ENCODE results near the gene RPL6. TPM values are rescaled to one million over a fixed set of nuclear protein-coding genes. Genes with fewer than 3 reads are reported as not detected.

The RPL6 gene
- total and polyA plus RNA-seq, 10 of the 15 experiments (the other 5 are each of a cell fraction or from before 2014, with no cell fraction given), result 801 to 3,690 (median 2,265) TPM

- TF ChIP-seq ZBTB4 (CRISPR knock-in tag; IDR thresholded peaks at IDR 0.05) (no peak), IKZF1 (conservative IDR thresholded peaks at IDR 0.05) (peak; percentile 90), BACH1 (IDR thresholded peaks at IDR 0.05; ENCODE audit: borderline replicate concordance) (0 out of 2 replicates have a peak, but pooled peaks have one; percentile 55), ZBED1 (IDR thresholded peaks at IDR 0.05; ENCODE audit: borderline replicate concordance) (peak; percentile 92), GABPA (IDR thresholded peaks at IDR 0.05; ENCODE audit: low read depth) (peak; percentile 96), RELA (IDR thresholded peaks at IDR 0.05; ENCODE audit: borderline replicate concordance, partially characterized antibody) (peak; percentile 82), CHD2 (IDR thresholded peaks at IDR 0.05; ENCODE audit: borderline replicate concordance, low read depth, low read length) (no peak; the same call in 1 of the 2 replicates), KAT2A (conservative IDR thresholded peaks at IDR 0.05; ENCODE audit: control insufficient read depth, low read depth, low read length) (peak; percentile 91; the same call in 1 of the 2 replicates), RAD21 (IDR thresholded peaks at IDR 0.05; ENCODE audit: insufficient read depth, low read depth, low read length) (no peak), BCL3 (IDR thresholded peaks at IDR 0.05; ENCODE audit: borderline replicate concordance, insufficient read depth, low read depth, low read length, poor library complexity, severe bottlenecking) (no peak), HSF1 (IDR thresholded peaks at IDR 0.05; ENCODE audit: low read depth, low read length) (peak; percentile 53; the same call in 1 of the 2 replicates), ATF2 (IDR thresholded peaks at IDR 0.05; ENCODE audit: low read length) (0 out of 2 replicates have a peak, but pooled peaks have one; percentile 45), KLF5 (IDR thresholded peaks at IDR 0.05; ENCODE audit: partially characterized antibody) (peak; percentile 32), MYC (IDR thresholded peaks at IDR 0.05; ENCODE audit: insufficient read depth, insufficient read length, insufficient replicate concordance, low read length, severe bottlenecking) (peak; percentile 98), GATAD2B (conservative IDR thresholded peaks at IDR 0.05; ENCODE audit: low read depth) (0 out of 2 replicates have a peak, but pooled peaks have one; percentile 56), ASH2L (IDR thresholded peaks at IDR 0.05; ENCODE audit: borderline replicate concordance, low read depth) (0 out of 2 replicates have a peak, but pooled peaks have one; percentile 85), CBX3 (IDR thresholded peaks at IDR 0.05; ENCODE audit: borderline replicate concordance, low read depth) (no peak), SKIL (IDR thresholded peaks at IDR 0.05; ENCODE audit: low read depth, poor library complexity, severe bottlenecking) (peak; percentile 68)
These were observed at the start of gene RPL6 (continued) for GRCh38 chr12:112409064-112409905.

All from GM12878 (cell line).